H1 (cell line): ENCODE results near the gene CMSS1. TPM values are rescaled to one million over a fixed set of nuclear protein-coding genes. Genes with fewer than 3 reads are reported as not detected.

Experiments
- ASH2L ChIP-seq: fragments of 200-600, 300-600 bp; sonication (generic); IDR thresholded peaks from one replicate; pipeline ENCODE4 v1.7.1; 2017; ENCODE audit warnings: low read length
- CHD2 ChIP-seq: IDR thresholded peaks from 2 replicates; pipeline ENCODE4 v1.6.1; 2012; ENCODE audit warnings: low read length, improper control_type of control experiment
- RFX5 ChIP-seq: IDR thresholded peaks from 2 replicates; pipeline ENCODE4 v1.6.1; 2011; ENCODE audit warnings: low read depth, low read length, improper control_type of control experiment, borderline replicate concordance
- SP1 ChIP-seq: IDR thresholded peaks from 2 replicates; pipeline ENCODE4 v1.6.1; 2011; ENCODE audit warnings: low read depth, low read length
- polyA plus RNA-seq, 7 experiments: library from polyadenylated mRNA; depleted of rRNA in 3 of 7; stranded (reverse) in 5 of 7; unstranded in 2 of 7; fragments of >200 nt in 5 of 7; fragments of 200-250 nt in 2 of 7; gene quantifications; 1 replicate in 5 of 7; 2 replicates in 1 of 7; 4 replicates in 1 of 7; pipeline versions ENCODE4 v1.2.1 to v1.2.3, GENCODE V29; 2011 to 2013; ENCODE audit warnings: missing spikeins in 2 of 7, mixed read lengths in 2 of 7
- total RNA-seq: library from RNA; stranded (reverse); fragmentation: NEBNext Ultra II Directional; extraction: Animal tissue kit (Norgen Biotek cat#: 25700); gene quantifications from 2 replicates; pipeline ENCODE4 v1.2.1, GENCODE V29; 2021
- TF ChIP-seq, protein P1 (sequence below): IDR thresholded peaks from 2 replicates; pipeline ENCODE4 v1.6.1; 2012; ENCODE audit warnings: inconsistent platforms

The CMSS1 gene
- total and polyA plus RNA-seq, 2 of the 8 experiments (the other 6 are each of a cell fraction or from before 2014, with no cell fraction given) = 15.2 to 75.1 TPM

GRCh38 chr3:100214574-100214964 is 396.9 kb downstream of the CMSS1 start (continued):
- TF ChIP-seq, protein P1, sequence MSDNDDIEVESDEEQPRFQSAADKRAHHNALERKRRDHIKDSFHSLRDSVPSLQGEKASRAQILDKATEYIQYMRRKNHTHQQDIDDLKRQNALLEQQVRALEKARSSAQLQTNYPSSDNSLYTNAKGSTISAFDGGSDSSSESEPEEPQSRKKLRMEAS = no peak
- no peak for TF ChIP-seq RFX5
- no peak for TF ChIP-seq SP1
- no peak for TF ChIP-seq ASH2L
- TF ChIP-seq CHD2 = no peak
